GM04503 (cell line): ENCODE measurements around the gene PNMT.

ENCODE experiments used
- DNase-seq: peaks from one replicate; pipeline ENCODE4 v3.0.0-alpha.2; 2012; ENCODE audit warnings: low read depth

The PNMT gene

GRCh38 chr17:39633570-39634183 is 34.6 kb upstream of the PNMT start:
- no peak for DNase-seq

DNA sequence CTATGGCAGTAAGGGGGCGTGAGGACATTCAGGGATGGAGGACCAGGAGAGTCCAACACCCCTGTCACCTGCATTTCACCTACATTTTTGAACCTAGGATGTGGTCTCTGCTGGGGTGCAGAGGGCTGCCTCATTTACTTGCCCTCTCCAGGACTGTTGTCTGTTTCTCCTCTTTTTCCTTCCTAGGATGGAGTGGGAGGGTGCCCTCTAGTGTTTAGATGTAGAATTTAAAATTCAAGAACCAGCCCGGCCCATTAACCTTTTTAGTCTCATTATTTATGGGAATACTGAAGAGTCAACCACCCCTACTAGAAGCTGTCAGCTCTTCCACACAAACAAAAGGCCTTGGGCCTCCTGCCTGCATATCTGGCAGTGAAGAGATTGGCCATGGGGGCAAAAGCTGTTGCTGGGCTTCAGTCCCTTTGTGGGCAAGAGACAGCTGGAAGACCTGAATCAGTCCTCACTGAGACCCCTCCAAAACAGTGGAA is 33.8 kb upstream of the PNMT start:
- no peak for DNase-seq

GRCh38 chr17:39635614-39636176 is 32.6 kb upstream of the PNMT start:
- DNase-seq: no peak

DNA sequence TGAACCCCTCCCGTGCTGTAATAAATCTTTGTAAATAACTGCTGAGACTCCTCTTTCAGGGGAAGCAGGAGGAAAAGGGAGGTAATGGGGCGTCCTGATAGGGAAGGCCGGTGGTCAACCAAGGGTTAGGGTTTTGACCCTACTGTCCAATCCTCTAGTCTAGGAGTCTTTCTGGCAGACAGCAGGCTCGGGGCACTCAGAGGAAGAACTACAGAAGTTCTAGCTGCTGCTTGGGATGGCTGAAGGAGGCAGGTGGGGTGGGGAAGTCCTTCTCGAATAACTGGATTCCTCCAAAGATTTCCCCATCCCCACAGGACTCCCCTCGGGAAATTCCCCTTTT is 31.7 kb upstream of the PNMT start:
- DNase-seq: no peak

- DNase-seq: peak; percentile 41
Observed at GRCh38 chr17:39636927-39637736, 31.1 kb upstream of the PNMT start, which contains the start of gene STARD3. Gene STARD3 (plus strand): TSS chr17:39637144. CDS start chr17:39653532, 16,388 bp downstream.

GRCh38 chr17:39638317-39638716 is 29.9 kb upstream of the PNMT start:
- no peak for DNase-seq

GRCh38 chr17:39639043-39639442 is 29.2 kb upstream of the PNMT start:
- DNase-seq: no peak

DNA sequence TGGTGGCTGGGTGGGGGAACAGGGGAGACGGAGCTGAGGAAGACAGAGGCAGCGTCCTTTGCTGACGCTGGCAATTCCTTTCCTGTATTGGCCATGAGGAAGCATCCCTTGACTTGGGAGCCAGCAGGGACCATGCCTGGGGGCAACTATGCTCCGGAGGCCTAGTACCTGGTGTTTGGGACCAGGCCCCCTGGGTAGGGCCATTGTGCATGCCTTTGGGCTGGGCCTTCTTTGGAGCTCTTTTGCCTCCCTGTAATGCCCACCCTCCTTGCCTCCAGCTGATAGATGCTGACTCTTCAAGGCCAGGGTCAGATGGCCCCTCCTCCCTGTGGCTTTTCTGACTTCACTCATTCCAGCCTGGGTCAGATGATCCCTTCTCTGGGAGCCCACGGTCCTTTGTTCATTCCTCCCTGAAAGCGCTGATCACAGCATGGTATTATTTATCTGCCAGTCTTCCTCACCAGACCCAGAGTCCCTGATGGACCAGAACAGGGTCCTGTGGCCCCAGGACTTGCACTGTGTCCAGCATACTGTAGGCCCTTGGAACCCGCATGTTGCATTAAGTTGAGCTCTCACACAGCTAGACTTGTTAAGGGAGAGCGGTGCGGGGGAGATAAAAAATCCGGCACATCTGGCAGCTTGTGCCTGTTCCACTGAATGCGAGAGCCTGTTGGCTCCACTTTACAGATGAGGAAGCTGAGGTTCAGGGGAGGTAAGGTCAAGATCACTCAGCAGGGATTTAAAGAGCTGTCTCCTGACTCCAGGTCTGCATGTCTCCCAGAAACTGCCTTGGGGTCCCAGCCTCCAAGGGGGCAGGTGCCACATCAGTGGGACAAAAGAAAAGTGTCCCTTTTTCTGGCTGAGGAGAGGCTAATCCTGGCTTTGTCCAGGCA is 28.4 kb upstream of the PNMT start:
- DNase-seq: no peak

DNA sequence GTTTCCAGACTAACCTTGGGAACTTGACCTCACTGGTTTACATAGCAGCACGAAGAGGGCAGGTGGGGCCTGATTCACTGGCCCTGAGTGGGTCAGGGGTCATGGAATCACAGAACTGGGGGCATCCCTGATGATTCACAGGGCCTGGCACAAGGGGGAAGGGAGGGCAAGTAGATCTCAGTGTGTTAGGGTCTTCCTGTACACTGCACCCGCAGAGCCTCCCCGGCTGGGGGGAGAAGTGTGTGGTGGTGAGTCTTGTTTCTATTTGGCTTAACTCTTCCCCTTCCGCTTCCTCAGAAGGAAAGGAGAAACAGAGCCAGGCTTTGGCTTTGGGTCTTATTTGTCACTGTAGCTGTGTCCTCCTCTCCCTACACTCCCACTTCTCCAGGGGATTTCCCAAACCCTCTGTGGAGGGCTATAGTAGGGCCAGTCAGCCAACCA is 27.6 kb upstream of the PNMT start:
- DNase-seq: no peak

GRCh38 chr17:39641097-39641496 is 27.2 kb upstream of the PNMT start:
- DNase-seq: no peak

DNA sequence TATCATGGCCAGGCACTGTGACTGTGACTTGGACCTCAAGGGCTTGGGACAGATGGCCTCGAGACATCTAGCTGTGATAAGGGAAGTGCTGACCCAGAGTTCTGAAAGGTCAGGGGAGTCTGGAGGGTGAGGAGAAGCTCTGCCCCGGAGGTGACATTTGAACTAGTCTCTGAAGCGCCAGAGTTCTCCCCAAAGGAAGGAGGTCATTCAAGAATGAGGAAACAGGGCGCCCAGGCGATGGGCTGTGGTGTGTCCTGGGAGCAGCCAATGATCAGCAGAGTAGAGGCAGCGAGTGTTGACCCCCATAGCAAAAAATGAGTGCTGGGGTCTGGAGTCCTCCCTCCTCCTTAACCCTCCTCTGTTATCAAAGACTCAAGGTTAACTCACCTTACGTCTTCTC is 26.4 kb upstream of the PNMT start:
- DNase-seq: no peak

- no peak for DNase-seq
Observed at GRCh38 chr17:39642291-39643074, 25.8 kb upstream of the PNMT start.

DNA sequence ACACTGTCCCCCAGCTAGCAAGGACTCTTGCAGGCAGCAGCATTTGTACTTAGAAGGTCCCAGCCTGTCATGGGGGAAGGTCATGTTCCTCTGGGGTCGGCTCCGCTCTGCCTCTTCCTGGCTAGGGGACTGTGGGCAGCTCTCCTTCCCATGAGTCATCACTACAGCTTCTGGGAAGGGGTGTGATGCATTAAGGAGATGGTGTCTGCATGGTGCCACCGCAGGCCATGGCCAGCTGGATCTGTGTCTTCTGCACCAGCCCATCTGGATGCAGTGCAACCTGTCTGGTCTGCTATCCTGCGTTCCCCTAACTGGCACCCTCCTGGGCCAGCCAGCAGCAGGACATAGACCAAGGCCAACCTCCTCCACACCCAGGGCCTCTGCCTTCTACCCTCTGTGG is 25.0 kb upstream of the PNMT start:
- DNase-seq: no peak

- DNase-seq: no peak
Observed at GRCh38 chr17:39647256-39647655, 21.0 kb upstream of the PNMT start.

DNA sequence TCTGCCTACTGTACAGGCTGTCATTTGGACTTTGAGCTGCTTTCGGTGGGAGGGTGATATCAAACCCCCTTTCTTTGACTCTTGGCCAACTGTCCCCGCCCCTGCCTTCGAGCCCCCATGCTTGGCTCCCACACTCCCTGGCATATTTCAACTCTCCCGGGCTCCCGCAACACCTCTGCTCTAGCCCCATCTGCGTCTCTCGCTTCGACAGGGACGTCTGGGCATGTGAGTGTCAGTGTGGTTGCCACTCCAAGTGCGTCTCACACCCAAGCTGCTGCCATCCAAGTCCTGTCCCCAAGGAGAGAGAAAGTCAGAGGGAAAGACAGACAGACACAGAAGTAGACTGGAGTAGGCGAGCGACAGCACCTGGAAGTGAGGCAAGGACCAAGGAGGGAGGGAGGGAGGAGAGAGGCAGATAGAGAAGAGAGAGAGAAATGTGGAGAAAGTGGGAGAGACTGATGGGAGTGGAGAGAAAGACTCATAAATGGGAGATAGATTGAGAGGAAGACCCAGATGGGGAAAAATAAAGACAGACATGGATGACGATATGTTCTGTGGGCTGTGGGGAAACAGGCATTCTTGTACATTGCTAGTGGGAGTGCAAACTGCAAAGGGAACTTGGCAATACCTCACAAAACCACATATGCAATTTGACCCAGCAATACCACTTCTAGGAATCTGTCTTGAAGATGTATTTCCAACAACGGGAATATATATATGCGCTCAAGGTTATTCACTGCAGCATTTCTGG is 19.5 kb upstream of the PNMT start:
- no peak for DNase-seq

- DNase-seq: no peak
Observed at GRCh38 chr17:39650121-39650579, 18.1 kb upstream of the PNMT start.

- DNase-seq: no peak
Observed at GRCh38 chr17:39651923-39652586, 16.2 kb upstream of the PNMT start.

- DNase-seq: no peak
Observed at GRCh38 chr17:39652587-39653315, 15.5 kb upstream of the PNMT start.

DNA sequence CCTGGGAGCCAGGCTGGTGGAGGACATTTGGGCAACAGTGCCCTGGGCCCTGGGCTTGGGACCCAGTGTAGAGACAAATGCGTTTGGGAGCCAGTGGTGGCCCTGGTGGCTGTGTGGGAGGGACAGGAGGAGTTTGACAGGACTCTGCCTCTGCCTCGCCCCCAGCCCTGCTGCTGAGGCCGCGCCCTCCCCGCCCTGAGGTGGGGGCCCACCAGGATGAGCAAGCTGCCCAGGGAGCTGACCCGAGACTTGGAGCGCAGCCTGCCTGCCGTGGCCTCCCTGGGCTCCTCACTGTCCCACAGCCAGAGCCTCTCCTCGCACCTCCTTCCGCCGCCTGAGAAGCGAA is 15.0 kb upstream of the PNMT start:
- no peak for DNase-seq
